ENCODE measurements around the gene CAND2.

The CAND2 gene

GRCh38 chr3:12813967-12814366 lies 17.5 kb downstream of the CAND2 start:
- DNase-seq (ENCODE audit: insufficient read length, low spot score) (no peak), FAIRE-seq (no peak)
- TF ChIP-seq CTCF (IDR thresholded peaks at IDR 0.05; ENCODE audit: insufficient read depth, missing control alignments), result no peak

DNA sequence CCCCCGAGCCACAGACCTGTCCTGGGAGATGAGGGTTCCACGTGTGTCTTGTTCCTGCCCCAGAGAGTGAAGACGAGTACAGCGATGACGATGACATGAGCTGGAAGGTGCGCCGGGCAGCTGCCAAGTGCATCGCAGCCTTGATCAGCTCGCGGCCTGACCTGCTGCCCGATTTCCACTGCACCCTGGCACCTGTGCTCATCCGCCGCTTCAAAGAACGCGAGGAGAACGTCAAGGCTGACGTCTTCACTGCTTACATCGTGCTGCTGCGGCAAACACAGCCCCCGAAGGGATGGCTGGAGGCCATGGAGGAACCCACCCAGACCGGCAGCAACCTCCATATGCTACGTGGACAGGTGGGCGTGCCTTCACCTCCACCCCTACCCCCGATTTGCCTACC lies 18.6 kb downstream of the CAND2 start:
- no peak for FAIRE-seq

GRCh38 chr3:12815719-12816118 lies 19.2 kb downstream of the CAND2 start:
- TF ChIP-seq CTCF (IDR thresholded peaks at IDR 0.05; ENCODE audit: insufficient read depth, missing control alignments), result no peak
- DNase-seq (ENCODE audit: insufficient read length, low spot score), result no peak
- no peak for FAIRE-seq

More for the DNA sequence above, 18.6 kb downstream of the CAND2 start:
- no peak for TF ChIP-seq CTCF (IDR thresholded peaks at IDR 0.05; ENCODE audit: insufficient read depth, missing control alignments)
- no peak for DNase-seq (ENCODE audit: insufficient read length, low spot score)

DNA sequence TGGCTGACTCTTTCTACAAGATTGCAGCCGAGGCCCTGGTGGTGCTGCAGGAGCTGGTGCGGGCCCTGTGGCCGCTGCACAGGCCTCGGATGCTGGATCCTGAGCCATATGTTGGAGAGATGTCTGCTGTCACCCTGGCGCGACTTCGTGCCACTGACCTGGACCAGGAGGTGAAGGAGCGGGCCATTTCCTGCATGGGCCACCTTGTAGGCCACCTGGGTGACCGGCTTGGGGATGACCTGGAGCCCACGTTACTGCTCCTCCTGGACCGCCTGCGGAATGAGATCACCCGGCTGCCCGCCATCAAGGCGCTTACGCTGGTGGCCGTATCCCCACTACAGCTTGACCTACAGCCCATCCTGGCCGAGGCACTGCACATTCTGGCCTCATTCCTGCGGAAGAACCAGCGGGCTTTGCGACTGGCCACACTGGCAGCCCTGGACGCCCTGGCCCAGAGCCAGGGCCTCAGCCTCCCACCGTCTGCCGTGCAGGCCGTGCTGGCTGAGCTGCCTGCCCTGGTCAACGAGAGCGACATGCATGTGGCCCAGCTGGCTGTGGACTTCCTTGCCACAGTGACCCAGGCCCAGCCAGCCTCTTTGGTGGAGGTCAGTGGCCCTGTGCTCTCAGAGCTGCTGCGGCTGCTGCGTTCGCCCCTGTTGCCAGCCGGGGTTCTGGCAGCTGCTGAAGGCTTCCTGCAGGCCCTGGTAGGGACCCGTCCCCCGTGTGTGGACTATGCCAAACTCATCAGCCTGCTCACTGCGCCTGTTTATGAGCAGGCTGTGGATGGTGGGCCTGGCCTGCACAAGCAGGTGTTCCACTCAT lies 20.3 kb downstream of the CAND2 start:
- FAIRE-seq, result no peak
- no peak for DNase-seq (ENCODE audit: insufficient read length, low spot score)
- TF ChIP-seq CTCF (IDR thresholded peaks at IDR 0.05; ENCODE audit: insufficient read depth, missing control alignments), result no peak

GRCh38 chr3:12817343-12817710 lies 20.8 kb downstream of the CAND2 start:
- FAIRE-seq, result no peak
- no peak for DNase-seq (ENCODE audit: insufficient read length, low spot score)
- TF ChIP-seq CTCF (IDR thresholded peaks at IDR 0.05; ENCODE audit: insufficient read depth, missing control alignments), result no peak

- FAIRE-seq, result no peak
Observed at GRCh38 chr3:12818273-12818672, 21.8 kb downstream of the CAND2 start.

More at GRCh38 chr3:12818273-12818672, 21.8 kb downstream of the CAND2 start:
- no peak for DNase-seq (ENCODE audit: insufficient read length, low spot score)
- no peak for TF ChIP-seq CTCF (IDR thresholded peaks at IDR 0.05; ENCODE audit: insufficient read depth, missing control alignments)

Measured in D721Med (cell line).